Activated B cell treated with CpG ODN at 0.5 μM for 24 hours (primary cell): ENCODE data around the gene CLDND2. TPM values are rescaled to one million over a fixed set of nuclear protein-coding genes. Genes with fewer than 3 reads are reported as not detected.
A peak's percentile ranks its signal among the peaks of the same experiment; 100 is the strongest.
"Not testable (repeated sequence)": the region's sequence is repeated elsewhere in the genome, so short reads cannot be mapped to it uniquely, and the experiment has no call there.

Source experiments
- ATAC-seq: fragments of 200-7000 bp; cut with Tn5 transposase; one replicate; pipeline ENCODE4 v1.10.0; 2021; ENCODE audit warnings: low read depth, mild to moderate bottlenecking, moderate library complexity
- CTCF ChIA-PET: fragments of 350-600 bp; sonication (Branson Sonifier 250); formaldehyde crosslinking; loops from one replicate; lab custom pipeline; 2021; ENCODE audit warnings: antibody characterized with exemption; lab: Charles Lee
- POLR2A ChIA-PET: fragments of 350-600 bp; sonication (Branson Sonifier 250); formaldehyde crosslinking; loops from one replicate; lab custom pipeline; 2021; ENCODE audit warnings: antibody characterized with exemption; lab: Charles Lee
- DNase-seq: peaks from one replicate; pipeline ENCODE4 v3.0.0; 2022
- H3K27ac Mint-ChIP-seq: one replicate; pipeline ENCODE4 v1.8.0; 2020; ENCODE audit warnings: mixed read lengths
- H3K27me3 Mint-ChIP-seq: one replicate; pipeline ENCODE4 v1.8.0; 2021; ENCODE audit warnings: mixed read lengths
- H3K36me3 Mint-ChIP-seq: one replicate; pipeline ENCODE4 v1.8.0; 2021; ENCODE audit warnings: low read depth, mixed read lengths
- H3K4me1 Mint-ChIP-seq: one replicate; pipeline ENCODE4 v1.8.0; 2021; ENCODE audit warnings: mixed read lengths
- H3K4me3 Mint-ChIP-seq: one replicate; pipeline ENCODE4 v1.8.0; 2020; ENCODE audit warnings: mild to moderate bottlenecking, mixed read lengths
- H3K9me3 Mint-ChIP-seq: one replicate; pipeline ENCODE4 v1.8.0; 2020; ENCODE audit warnings: mixed read lengths
- intact Hi-C: fragments of 100-400 bp; cut with micrococcal nuclease; formaldehyde crosslinking; loops from one replicate; pipeline ENCODE4 v1.15.1; 2024
- total RNA-seq: library from RNA; stranded (reverse); gene quantifications from 2 replicates; pipeline ENCODE4 v1.2.3, GENCODE V29; 2022
- TF ChIP-seq, protein P1 (sequence below): fragments of 200-600 bp; IDR thresholded peaks from one replicate; pipeline ENCODE4 v1.8.0; 2022; ENCODE audit warnings: antibody characterized with exemption, mild to moderate bottlenecking

The CLDND2 gene
- 2.2 TPM in 1 of 2 replicates, not detected in the other for total RNA-seq

GRCh38 chr19:51368366-51369282, at the start of gene CLDND2:
TSS of gene CLDND2 (minus strand) at chr19:51369003. CDS start at chr19:51368577, 426 bp downstream.
- DNase-seq, result no peak
- peaks cover 12% of the 10 kb centered on the region for H3K36me3 Mint-ChIP-seq
- intact Hi-C loops, result loop anchor here (10.0 kb wide), 1 partner anchor 564 kb away; no protein-coding TSS in a partner anchor
- POLR2A ChIA-PET, result interaction anchor here (0.6 to 3.7 kb wide), 12 partner anchors 22 to 292 kb away, joined by 3 to 35 read pairs (median 4); partner anchors contain the start of genes C19orf84 and SIGLEC10
- no peaks in the 10 kb centered on the region for H3K27me3 Mint-ChIP-seq
- TF ChIP-seq, protein P1, sequence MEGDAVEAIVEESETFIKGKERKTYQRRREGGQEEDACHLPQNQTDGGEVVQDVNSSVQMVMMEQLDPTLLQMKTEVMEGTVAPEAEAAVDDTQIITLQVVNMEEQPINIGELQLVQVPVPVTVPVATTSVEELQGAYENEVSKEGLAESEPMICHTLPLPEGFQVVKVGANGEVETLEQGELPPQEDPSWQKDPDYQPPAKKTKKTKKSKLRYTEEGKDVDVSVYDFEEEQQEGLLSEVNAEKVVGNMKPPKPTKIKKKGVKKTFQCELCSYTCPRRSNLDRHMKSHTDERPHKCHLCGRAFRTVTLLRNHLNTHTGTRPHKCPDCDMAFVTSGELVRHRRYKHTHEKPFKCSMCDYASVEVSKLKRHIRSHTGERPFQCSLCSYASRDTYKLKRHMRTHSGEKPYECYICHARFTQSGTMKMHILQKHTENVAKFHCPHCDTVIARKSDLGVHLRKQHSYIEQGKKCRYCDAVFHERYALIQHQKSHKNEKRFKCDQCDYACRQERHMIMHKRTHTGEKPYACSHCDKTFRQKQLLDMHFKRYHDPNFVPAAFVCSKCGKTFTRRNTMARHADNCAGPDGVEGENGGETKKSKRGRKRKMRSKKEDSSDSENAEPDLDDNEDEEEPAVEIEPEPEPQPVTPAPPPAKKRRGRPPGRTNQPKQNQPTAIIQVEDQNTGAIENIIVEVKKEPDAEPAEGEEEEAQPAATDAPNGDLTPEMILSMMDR, result no peak
- H3K9me3 Mint-ChIP-seq, result no peaks in the 10 kb centered on the region
- peak within 1 kb of the TSS; percentile 98 for H3K4me3 Mint-ChIP-seq
- H3K4me1 Mint-ChIP-seq, result peaks cover 34% of the 10 kb centered on the region
- peak within 1 kb of the TSS; percentile 96 for H3K27ac Mint-ChIP-seq
- CTCF ChIA-PET, result interaction anchor here (0.8 to 1.5 kb wide), 3 partner anchors 27 to 288 kb away, joined by 3 to 6 read pairs (median 4); partner anchors contain the start of gene SIGLEC10
- ATAC-seq, result no peak

DNA sequence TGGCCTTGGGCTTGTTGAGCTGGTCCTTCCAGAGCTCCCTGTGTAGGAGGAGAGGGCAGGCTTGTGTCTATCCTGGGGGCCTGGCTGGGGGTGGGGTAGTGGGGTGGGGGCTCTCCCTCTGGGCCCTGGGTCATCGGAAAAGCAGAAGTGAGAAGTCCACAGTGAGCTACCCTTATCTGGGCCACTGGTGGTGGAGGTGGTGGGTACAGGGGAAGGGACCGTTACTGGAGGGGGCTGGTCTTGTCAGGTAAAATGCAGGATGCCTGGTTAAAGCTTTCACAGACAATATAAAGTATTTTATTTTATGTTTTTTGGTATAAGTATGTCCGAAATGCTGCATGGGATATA, 49.0 kb upstream of the CLDND2 start:
- Mint-ChIP-seq H3K4me3 (peak overlapping the region; percentile 95), H3K27ac (peak overlapping the region; percentile 99), H3K27me3 (no peaks in the 10 kb centered on the region), H3K36me3 (peaks cover 26% of the 10 kb centered on the region), H3K9me3 (no peaks in the 10 kb centered on the region), H3K4me1 (peaks cover 50% of the 10 kb centered on the region)
- intact Hi-C loops, result loop anchor here (1.0 to 2.0 kb wide), 8 partner anchors 10 to 234 kb away; no protein-coding TSS in a partner anchor
- TF ChIP-seq, protein P1, result no peak
- CTCF ChIA-PET, result interaction anchor here (0.8 to 2.9 kb wide), 18 partner anchors 10 to 244 kb away, joined by 3 to 34 read pairs (median 5); no protein-coding TSS in a partner anchor
- no peak for DNase-seq
- POLR2A ChIA-PET, result interaction anchor here (0.5 to 3.9 kb wide), 26 partner anchors 10 to 772 kb away, joined by 3 to 64 read pairs (median 5); partner anchors contain the start of genes ETFB, PPP2R1A, SIGLEC6 and VSIG10L
- peak; percentile 70 for ATAC-seq

GRCh38 chr19:51417107-51417809, 48.5 kb upstream of the CLDND2 start, which contains the start of gene SIGLEC10:
TSS of gene SIGLEC10 (minus strand) at chr19:51417642. CDS start at chr19:51417581, 61 bp downstream.
- DNase-seq (peak; percentile 75), ATAC-seq (peak; percentile 88)
- POLR2A ChIA-PET, result interaction anchor here (0.5 to 3.9 kb wide), 27 partner anchors 9 to 772 kb away, joined by 3 to 64 read pairs (median 5); partner anchors contain the start of genes ETFB, PPP2R1A, SIGLEC6 and VSIG10L
- Mint-ChIP-seq H3K9me3 (no peaks in the 10 kb centered on the region), H3K36me3 (peaks cover 29% of the 10 kb centered on the region), H3K4me1 (peaks cover 50% of the 10 kb centered on the region), H3K27me3 (no peaks in the 10 kb centered on the region), H3K4me3 (peak within 1 kb of the TSS; percentile 95), H3K27ac (peak within 1 kb of the TSS; percentile 99)
- CTCF ChIA-PET, result interaction anchor here (0.8 to 2.9 kb wide), 18 partner anchors 9 to 244 kb away, joined by 3 to 34 read pairs (median 5); partner anchors contain the start of gene VSIG10L
- intact Hi-C loops, result loop anchor here (1.0 to 2.0 kb wide), 7 partner anchors 10 to 234 kb away; no protein-coding TSS in a partner anchor
- TF ChIP-seq, protein P1, result no peak

DNA sequence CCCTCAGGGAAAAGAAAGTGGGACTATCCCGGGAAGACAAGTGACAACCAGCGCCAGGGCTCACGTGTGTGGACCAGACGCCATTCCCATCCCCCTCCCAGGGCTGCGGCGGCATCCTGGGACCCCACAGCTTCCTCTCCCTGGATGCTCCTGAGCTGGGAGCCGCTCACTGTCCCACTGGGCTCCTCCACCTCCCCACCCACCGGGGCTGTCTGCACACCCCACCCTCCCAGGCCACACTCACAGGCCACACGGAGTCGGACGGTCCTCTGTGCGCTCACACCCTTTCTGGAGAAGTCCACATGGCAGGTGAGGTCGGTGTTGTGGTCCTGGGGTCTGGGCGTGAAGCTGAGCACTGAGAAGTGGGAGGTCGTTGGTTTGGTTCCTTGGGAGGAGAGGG, 47.6 kb upstream of the CLDND2 start:
- H3K27ac Mint-ChIP-seq, result peak overlapping the region; percentile 99
- intact Hi-C loops, result loop anchor here (2.0 kb wide), 1 partner anchor 190 kb away; no protein-coding TSS in a partner anchor
- not testable (repeated sequence) for H3K9me3 Mint-ChIP-seq, ATAC-seq, DNase-seq, H3K27me3 Mint-ChIP-seq
- H3K36me3 Mint-ChIP-seq, result peaks cover 31% of the 10 kb centered on the region
- CTCF ChIA-PET, result interaction anchor here (1.2 to 2.9 kb wide), 8 partner anchors 8 to 245 kb away, joined by 3 to 34 read pairs (median 7); no protein-coding TSS in a partner anchor
- POLR2A ChIA-PET, result interaction anchor here (0.6 to 3.9 kb wide), 12 partner anchors 8 to 773 kb away, joined by 3 to 64 read pairs (median 9); partner anchors contain the start of genes ETFB, PPP2R1A and VSIG10L
- peaks cover 47% of the 10 kb centered on the region for H3K4me1 Mint-ChIP-seq
- peak overlapping the region; percentile 95 for H3K4me3 Mint-ChIP-seq

DNA sequence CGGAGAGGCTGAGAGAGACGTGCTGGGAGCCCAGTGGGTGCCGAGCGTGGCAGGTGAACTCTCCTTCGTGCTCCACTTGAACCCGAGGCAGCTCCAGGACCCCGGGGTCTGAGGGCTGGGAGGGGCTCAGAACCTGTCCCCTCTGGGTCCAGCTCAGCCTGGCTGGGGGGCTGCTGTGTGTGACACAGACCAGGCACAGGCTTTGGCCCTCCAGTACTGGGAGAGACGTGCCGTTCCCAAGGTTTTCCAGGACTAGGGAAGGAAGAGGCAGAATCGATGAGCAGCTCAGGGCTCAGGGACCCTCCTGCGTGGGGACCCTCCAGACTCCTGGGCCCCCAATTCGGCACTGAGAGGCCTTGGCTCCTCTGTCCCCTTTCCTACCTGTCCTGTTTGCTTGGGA, 46.4 kb upstream of the CLDND2 start:
- TF ChIP-seq, protein P1, result no peak
- H3K9me3 Mint-ChIP-seq, result no peaks in the 10 kb centered on the region
- H3K27ac Mint-ChIP-seq, result no peak overlapping the region
- CTCF ChIA-PET, result no interaction called here
- H3K4me3 Mint-ChIP-seq, result no peak overlapping the region
- peaks cover 41% of the 10 kb centered on the region for H3K36me3 Mint-ChIP-seq
- POLR2A ChIA-PET, result interaction anchor here (3.9 kb wide), 1 partner anchor 20 kb away, joined by 64 read pairs; no protein-coding TSS in a partner anchor
- DNase-seq (no peak), ATAC-seq (no peak)
- peaks cover 43% of the 10 kb centered on the region for H3K4me1 Mint-ChIP-seq
- no peaks in the 10 kb centered on the region for H3K27me3 Mint-ChIP-seq
- intact Hi-C loops, result no loop called here
